SK-N-SH treated with all-trans-retinoic acid at 6 μM for 48 hours (cell line): Measurements from ENCODE around the gene ATG10.

ENCODE experiments used
- ATAC-seq: fragments of 200-7000 bp; cut with Tn5 transposase; 3 replicates; pipeline ENCODE4 v1.9.1; 2020; ENCODE audit warnings: mild to moderate bottlenecking, moderate library complexity
- ARNTL ChIP-seq: fragments of 450-650 bp; formaldehyde crosslinking; IDR thresholded peaks from 2 replicates; pipeline ENCODE4 v1.5.0; 2020; ENCODE audit warnings: low read depth, mild to moderate bottlenecking, moderate library complexity, borderline replicate concordance
- BACH2 ChIP-seq: fragments of 250-450 bp; sonication (Bioruptor Pico); IDR thresholded peaks from 2 replicates; pipeline ENCODE4 v1.9.0; 2021; ENCODE audit warnings: mild to moderate bottlenecking, borderline replicate concordance
- CREB5 ChIP-seq: fragments of 250-450 bp; sonication (Bioruptor Pico); IDR thresholded peaks from 2 replicates; pipeline ENCODE4 v1.5.1; 2020; ENCODE audit warnings: low read depth, mild to moderate bottlenecking, moderate library complexity
- CSRNP3 ChIP-seq: fragments of 250-450 bp; sonication (Bioruptor Pico); IDR thresholded peaks from 2 replicates; pipeline ENCODE4 v1.5.1; 2021; ENCODE audit warnings: mild to moderate bottlenecking, moderate library complexity
- ESRRG ChIP-seq: fragments of 250-450 bp; sonication (Bioruptor Pico); IDR thresholded peaks from 2 replicates; pipeline ENCODE4 v1.6.1; 2021; ENCODE audit warnings: mild to moderate bottlenecking
- GLIS3 ChIP-seq: fragments of 250-450 bp; sonication (Bioruptor Pico); IDR thresholded peaks from 2 replicates; pipeline ENCODE4 v1.5.0; 2020; ENCODE audit warnings: mild to moderate bottlenecking, moderate library complexity
- ISL1 ChIP-seq: fragments of 250-450 bp; sonication (Bioruptor Pico); IDR thresholded peaks from 2 replicates; pipeline ENCODE4 v2.1.2; 2022; ENCODE audit warnings: mild to moderate bottlenecking, moderate library complexity
- PATZ1 ChIP-seq: fragments of 250-450 bp; sonication (Bioruptor Pico); IDR thresholded peaks from 2 replicates; pipeline ENCODE4 v1.8.0; 2020; ENCODE audit warnings: mild to moderate bottlenecking, moderate library complexity, borderline replicate concordance
- POU6F1 ChIP-seq: fragments of 250-450 bp; sonication (Bioruptor Pico); IDR thresholded peaks from 2 replicates; pipeline ENCODE4 v1.8.0; 2021; ENCODE audit warnings: low read depth, mild to moderate bottlenecking, moderate library complexity, borderline replicate concordance
- PPARA ChIP-seq: fragments of 250-450 bp; sonication (Bioruptor Pico); IDR thresholded peaks from 2 replicates; pipeline ENCODE4 v1.5.0; 2020; ENCODE audit warnings: mild to moderate bottlenecking, borderline replicate concordance
- RARB ChIP-seq: fragments of 250-450 bp; sonication (Bioruptor Pico); IDR thresholded peaks from 2 replicates; pipeline ENCODE4 v1.8.0; 2021; ENCODE audit warnings: mild to moderate bottlenecking, moderate library complexity
- SNAI2 ChIP-seq: fragments of 250-450 bp; sonication (Bioruptor Pico); IDR thresholded peaks from 2 replicates; pipeline ENCODE4 v1.5.0; 2020; ENCODE audit warnings: mild to moderate bottlenecking, moderate library complexity
- TCF4 ChIP-seq: fragments of 250-450 bp; sonication (Bioruptor Pico); IDR thresholded peaks from 2 replicates; pipeline ENCODE4 v1.8.0; 2021; ENCODE audit warnings: mild to moderate bottlenecking, moderate library complexity, borderline replicate concordance
- TOX ChIP-seq: fragments of 250-450 bp; sonication (Bioruptor Pico); IDR thresholded peaks from 2 replicates; pipeline ENCODE4 v1.8.0; 2021; ENCODE audit warnings: mild to moderate bottlenecking, moderate library complexity, borderline replicate concordance
- ZFP3 ChIP-seq: fragments of 250-450 bp; sonication (Bioruptor Pico); IDR thresholded peaks from 2 replicates; pipeline ENCODE4 v1.5.0; 2020; ENCODE audit warnings: mild to moderate bottlenecking, moderate library complexity
- ZFP30 ChIP-seq: fragments of 450-650 bp; formaldehyde crosslinking; IDR thresholded peaks from 2 replicates; pipeline ENCODE4 v1.5.0; 2022; ENCODE audit warnings: mild to moderate bottlenecking, moderate library complexity
- ZNF565 ChIP-seq: fragments of 450-650 bp; formaldehyde crosslinking; conservative IDR thresholded peaks from 2 replicates; pipeline ENCODE4 v1.5.0; 2020; ENCODE audit warnings: low read depth, mild to moderate bottlenecking, moderate library complexity
- ZNF70 ChIP-seq: fragments of 450-650 bp; formaldehyde crosslinking; IDR thresholded peaks from 2 replicates; pipeline ENCODE4 v1.5.0; 2020; ENCODE audit warnings: mild to moderate bottlenecking, moderate library complexity
- ZNF8 ChIP-seq: fragments of 450-650 bp; formaldehyde crosslinking; IDR thresholded peaks from 2 replicates; pipeline ENCODE4 v1.5.0; 2020; ENCODE audit warnings: mild to moderate bottlenecking, moderate library complexity

The ATG10 gene

GRCh38 chr5:82185851-82186250 is 214.0 kb downstream of the ATG10 start:
- TF ChIP-seq ISL1 (CRISPR knock-in tag) (no peak), GLIS3 (no peak), ZFP3 (CRISPR knock-in tag) (no peak), ESRRG (CRISPR knock-in tag) (no peak)

DNA sequence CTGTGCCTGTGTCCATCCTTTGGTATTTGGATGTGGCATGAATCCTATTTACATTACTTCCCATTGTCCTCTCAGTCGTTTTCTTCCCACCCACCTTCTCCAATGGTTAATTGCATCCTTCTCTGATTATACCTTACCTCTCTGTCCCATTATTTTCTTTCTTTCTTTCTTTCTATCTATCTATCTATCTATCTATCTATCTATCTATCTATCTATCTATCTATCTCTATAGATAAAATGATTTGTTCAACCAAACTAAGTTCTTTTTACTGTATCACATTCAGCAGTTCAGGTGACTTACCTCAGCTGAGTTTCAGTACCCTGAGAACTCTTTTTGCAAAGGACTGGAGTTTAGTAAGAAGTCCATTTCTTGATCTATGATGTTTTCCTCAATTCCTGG is 225.7 kb downstream of the ATG10 start:
- TF ChIP-seq ZNF70 (CRISPR knock-in tag) (no peak), TCF4 (CRISPR knock-in tag) (no peak), ZFP30 (CRISPR knock-in tag) (no peak), ZNF8 (CRISPR knock-in tag) (no peak), CSRNP3 (CRISPR knock-in tag) (no peak), ZNF565 (CRISPR knock-in tag) (no peak), PPARA (CRISPR knock-in tag) (no peak)

More at GRCh38 chr5:82185851-82186250, 214.0 kb downstream of the ATG10 start:
- ATAC-seq = no peak

DNA sequence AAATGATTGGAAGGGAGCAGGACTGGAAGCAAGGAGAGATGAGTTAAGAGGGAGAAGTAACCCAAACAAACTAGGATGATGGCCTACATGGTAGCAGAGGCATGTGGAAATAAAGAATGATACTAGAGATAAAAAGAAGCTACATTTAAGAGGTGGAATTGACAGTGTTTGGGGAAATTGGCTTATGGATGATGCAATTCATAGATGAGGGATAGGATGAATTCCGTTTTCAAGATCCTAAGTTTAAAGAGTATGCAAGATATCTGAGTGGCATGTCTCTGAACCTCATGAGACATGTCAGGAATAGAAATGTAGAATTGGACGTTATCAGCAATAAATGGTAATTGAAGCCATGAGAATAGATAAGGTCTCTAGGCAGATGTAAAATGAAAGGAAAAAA is 232.7 kb downstream of the ATG10 start:
- TF ChIP-seq ZNF70 (CRISPR knock-in tag) = no peak
- TF ChIP-seq TCF4 (CRISPR knock-in tag) = no peak
- no peak for TF ChIP-seq TOX (CRISPR knock-in tag)
- no peak for TF ChIP-seq ESRRG (CRISPR knock-in tag)
- TF ChIP-seq ARNTL = no peak
- no peak for TF ChIP-seq GLIS3
- no peak for TF ChIP-seq POU6F1 (CRISPR knock-in tag)
- no peak for TF ChIP-seq CSRNP3 (CRISPR knock-in tag)
- TF ChIP-seq CREB5 (CRISPR knock-in tag) = no peak
- ATAC-seq = no peak

More for the DNA sequence above, 225.7 kb downstream of the ATG10 start:
- no peak for ATAC-seq

DNA sequence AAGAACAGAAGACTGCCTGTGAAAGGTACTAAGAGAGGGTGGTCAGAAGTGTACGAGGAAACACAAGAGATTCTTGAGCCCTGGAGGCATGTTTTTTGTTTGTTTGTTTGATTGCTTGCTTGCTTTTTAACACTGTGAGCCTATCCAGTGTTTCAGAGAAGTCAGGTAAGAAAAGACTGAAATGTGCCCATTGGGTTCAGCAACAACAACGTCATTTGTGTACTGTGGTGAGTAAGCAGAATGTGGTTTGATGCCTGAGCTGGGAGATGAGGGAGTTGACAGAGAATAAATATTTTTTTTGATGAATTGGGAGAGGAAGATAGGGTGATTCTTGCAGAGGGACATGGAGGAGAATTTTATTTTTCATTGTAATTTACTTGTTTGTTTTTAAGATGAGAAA is 233.2 kb downstream of the ATG10 start:
- TF ChIP-seq PATZ1 = no peak
- no peak for ATAC-seq

- no peak for ATAC-seq
- TF ChIP-seq CSRNP3 (CRISPR knock-in tag) = no peak
- TF ChIP-seq ZNF565 (CRISPR knock-in tag) = no peak
- TF ChIP-seq ARNTL = no peak
- TF ChIP-seq CREB5 (CRISPR knock-in tag) = no peak
- no peak for TF ChIP-seq ZFP3 (CRISPR knock-in tag)
- no peak for TF ChIP-seq ISL1 (CRISPR knock-in tag)
- no peak for TF ChIP-seq SNAI2 (CRISPR knock-in tag)
- no peak for TF ChIP-seq ZFP30 (CRISPR knock-in tag)
- no peak for TF ChIP-seq BACH2
- TF ChIP-seq ZNF70 (CRISPR knock-in tag) = no peak
- TF ChIP-seq RARB (CRISPR knock-in tag) = no peak
- TF ChIP-seq POU6F1 (CRISPR knock-in tag) = no peak
- no peak for TF ChIP-seq ESRRG (CRISPR knock-in tag)
These were observed 236.5 kb downstream of the ATG10 start for GRCh38 chr5:82208371-82208770.
